PFSK-1 (cell line): ENCODE measurements around the gene NDUFA5.

Experiments used
- FOXP2 ChIP-seq: optimal IDR thresholded peaks from 2 replicates; pipeline ENCODE3; 2011; ENCODE audit warnings: borderline replicate concordance, control low read depth, inconsistent platforms; ENCODE audit not compliant: insufficient read depth; ENCODE audit errors: extremely low read length, extremely low read depth
- POLR2AphosphoS5 ChIP-seq: IDR thresholded peaks from 2 replicates; pipeline ENCODE4 v1.6.1; 2012; ENCODE audit warnings: low read depth, mild to moderate bottlenecking, control low read depth, low read length, moderate library complexity
- REST ChIP-seq, 2 experiments: IDR thresholded peaks; 2 replicates each; pipeline versions ENCODE4 v1.6.1 to v1.8.0; 2011 to 2012; ENCODE audit warnings: low read depth in 2 of 2, low read length in 2 of 2, control low read depth in 1 of 2, inconsistent platforms in 1 of 2, mild to moderate bottlenecking in 1 of 2, moderate library complexity in 1 of 2; ENCODE audit not compliant: insufficient read depth in 1 of 2
- SIN3A ChIP-seq: IDR thresholded peaks from 2 replicates; pipeline ENCODE4 v1.6.1; 2012; ENCODE audit warnings: mild to moderate bottlenecking, low read length, moderate library complexity, borderline replicate concordance; ENCODE audit not compliant: insufficient read depth
- TAF1 ChIP-seq: IDR thresholded peaks from 2 replicates; pipeline ENCODE4 v1.6.1; 2012; ENCODE audit warnings: low read length, control low read depth, borderline replicate concordance; ENCODE audit not compliant: insufficient read depth

NDUFA5 gene

GRCh38 chr7:123573341-123573740, 15.7 kb upstream of the NDUFA5 start:
- no peak for TF ChIP-seq FOXP2
- TF ChIP-seq SIN3A: no peak
- TF ChIP-seq POLR2AphosphoS5: no peak
- TF ChIP-seq REST (IDR thresholded peaks at IDR 0.05; ENCODE audit: insufficient read depth in 1 of 2, low read depth in 2 of 2, low read length in 2 of 2): no peak
- TF ChIP-seq TAF1: no peak

GRCh38 chr7:123571684-123572083, 14.1 kb upstream of the NDUFA5 start:
- TF ChIP-seq TAF1 (no peak), SIN3A (no peak), REST (IDR thresholded peaks at IDR 0.05; ENCODE audit: insufficient read depth in 1 of 2, low read depth in 2 of 2, low read length in 2 of 2) (no peak), POLR2AphosphoS5 (no peak), FOXP2 (no peak)

GRCh38 chr7:123571187-123571586, 13.6 kb upstream of the NDUFA5 start:
- no peak for TF ChIP-seq FOXP2
- TF ChIP-seq REST (IDR thresholded peaks at IDR 0.05; ENCODE audit: insufficient read depth in 1 of 2, low read depth in 2 of 2, low read length in 2 of 2): no peak
- no peak for TF ChIP-seq POLR2AphosphoS5
- TF ChIP-seq SIN3A: no peak
- TF ChIP-seq TAF1: no peak

GRCh38 chr7:123570390-123571182, 13.0 kb upstream of the NDUFA5 start:
- TF ChIP-seq REST (IDR thresholded peaks at IDR 0.05; ENCODE audit: insufficient read depth in 1 of 2, low read depth in 2 of 2, low read length in 2 of 2) (no peak), TAF1 (no peak), SIN3A (no peak), POLR2AphosphoS5 (no peak), FOXP2 (no peak)

GRCh38 chr7:123569352-123570010, 11.9 kb upstream of the NDUFA5 start:
- no peak for TF ChIP-seq POLR2AphosphoS5
- no peak for TF ChIP-seq REST (IDR thresholded peaks at IDR 0.05; ENCODE audit: insufficient read depth in 1 of 2, low read depth in 2 of 2, low read length in 2 of 2)
- no peak for TF ChIP-seq SIN3A
- no peak for TF ChIP-seq TAF1
- TF ChIP-seq FOXP2: no peak
